GM19324 (cell line): ENCODE data around the gene EEIG1.

Source experiments
- ATAC-seq: cut with Tn5 transposase; IDR thresholded peaks from one replicate; pipeline ENCODE4 v1.9.1; 2021; ENCODE audit warnings: mild to moderate bottlenecking, moderate library complexity; ENCODE audit not compliant: unreplicated experiment, low FRiP score

Gene EEIG1

DNA sequence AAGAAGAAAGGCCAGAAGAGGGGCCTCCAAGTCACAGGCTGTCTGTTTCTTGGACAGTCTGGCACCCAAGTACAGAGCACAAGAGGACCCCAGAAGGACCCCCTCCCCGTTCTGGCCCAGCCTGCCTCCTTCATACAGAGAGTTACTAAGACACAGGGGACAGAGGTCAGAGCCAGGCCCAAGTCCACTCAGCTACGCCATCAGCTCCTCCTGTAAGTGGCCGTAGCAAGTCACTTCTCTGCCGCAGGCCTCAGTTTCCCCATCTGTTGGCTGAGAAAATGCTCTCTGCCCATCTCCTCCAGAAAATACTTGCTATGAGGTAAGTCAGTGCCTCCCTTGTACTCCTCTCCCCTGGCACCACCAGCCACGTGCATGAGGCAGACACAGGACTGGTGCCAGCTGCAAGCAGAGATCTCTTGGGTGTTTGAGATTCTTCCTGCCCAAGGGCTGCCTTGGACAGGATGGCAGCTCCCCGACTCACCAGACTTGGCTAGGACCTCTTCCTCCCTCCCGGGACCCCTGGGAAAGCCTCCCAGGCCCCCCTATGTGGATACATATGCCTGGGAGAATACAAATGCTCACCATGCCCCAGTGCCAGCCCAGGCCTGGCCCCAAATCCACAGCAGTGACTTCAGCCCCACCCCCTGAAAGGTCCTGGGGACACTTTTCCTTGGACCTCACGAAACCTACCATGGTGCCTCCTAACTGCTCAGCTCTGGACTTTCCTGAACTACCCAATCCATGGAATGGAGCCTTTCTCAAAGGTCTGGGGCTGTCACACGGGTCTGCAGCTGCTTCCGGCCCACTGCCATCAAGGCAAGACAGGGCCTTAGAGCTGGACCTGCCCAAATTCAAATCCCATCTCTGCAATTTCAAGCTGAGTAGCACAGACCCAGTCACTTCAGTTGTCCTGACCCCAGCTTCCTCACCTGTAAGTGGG is 5.1 kb downstream of the EEIG1 start:
- ATAC-seq = no peak

DNA sequence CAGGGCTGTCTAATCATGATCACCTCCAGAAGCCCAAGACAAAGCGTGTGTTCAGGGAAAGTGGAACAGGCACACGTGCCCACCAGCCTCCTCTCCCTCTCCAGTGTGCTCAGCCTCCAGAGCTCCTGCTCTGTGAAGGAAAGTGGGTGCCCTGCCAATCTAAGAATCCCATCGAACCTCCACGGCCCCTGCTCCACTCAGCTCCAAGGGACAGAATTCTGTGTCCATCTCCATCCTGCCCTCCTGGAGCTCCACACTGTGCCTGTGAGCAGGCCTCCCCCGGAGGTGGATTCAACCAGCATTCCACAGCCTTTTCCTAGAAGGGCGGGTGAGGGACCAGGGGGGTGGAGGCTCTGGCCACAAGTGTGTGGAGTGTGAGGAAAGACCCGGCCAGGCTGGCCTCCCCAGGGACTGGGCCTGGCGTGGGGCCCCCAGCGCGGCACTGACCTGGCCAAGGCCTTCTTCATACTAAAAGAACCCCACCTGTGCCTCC is 6.0 kb downstream of the EEIG1 start:
- no peak for ATAC-seq

- no peak for ATAC-seq
These were observed 6.6 kb downstream of the EEIG1 start for GRCh38 chr9:127974001-127974768.

DNA sequence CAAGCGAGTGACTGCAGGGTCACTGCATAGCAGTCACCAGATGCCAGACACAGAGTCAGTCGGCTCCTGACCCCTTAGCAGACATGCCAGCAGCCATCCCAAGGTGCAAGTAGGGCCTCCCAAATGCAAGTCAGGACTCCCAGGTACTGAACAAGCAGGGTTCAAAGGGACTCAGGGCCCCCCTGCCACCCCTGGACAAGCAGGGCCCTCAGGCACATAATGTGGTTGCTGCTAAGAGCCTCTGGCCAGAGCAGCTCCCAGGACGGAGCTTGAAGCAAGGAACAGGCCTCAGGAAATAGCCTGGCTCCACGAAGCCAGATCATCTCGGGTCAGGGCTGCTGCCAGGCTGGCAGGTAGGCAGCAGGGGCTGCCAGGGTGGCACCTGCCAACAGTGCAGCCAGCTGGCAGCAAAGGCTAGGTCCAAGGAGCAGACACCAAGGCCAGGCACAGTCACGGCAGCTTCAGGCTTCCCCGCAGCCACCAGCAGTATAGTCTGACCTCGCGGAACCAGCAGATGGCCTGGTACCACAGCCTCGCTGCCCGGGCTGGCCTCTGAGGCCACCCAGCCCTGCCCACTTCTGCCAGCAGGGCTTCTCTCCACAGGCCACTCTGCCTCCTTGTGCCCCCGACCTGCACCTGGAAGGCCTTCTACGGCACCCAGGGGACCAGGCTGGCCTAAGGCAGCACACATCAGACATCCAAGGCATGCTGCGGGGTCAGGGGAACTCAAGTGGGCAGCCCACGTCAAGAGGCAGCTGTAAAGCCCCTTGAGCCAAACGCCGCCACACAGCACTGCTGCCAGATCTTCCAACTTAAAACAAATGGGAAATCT is 7.4 kb downstream of the EEIG1 start:
- no peak for ATAC-seq

GRCh38 chr9:127972236-127972871 is 8.4 kb downstream of the EEIG1 start:
- no peak for ATAC-seq

- ATAC-seq = no peak
These were observed 9.2 kb downstream of the EEIG1 start for GRCh38 chr9:127971357-127972235.

GRCh38 chr9:127970401-127971313 is 10.1 kb downstream of the EEIG1 start:
- ATAC-seq = no peak

DNA sequence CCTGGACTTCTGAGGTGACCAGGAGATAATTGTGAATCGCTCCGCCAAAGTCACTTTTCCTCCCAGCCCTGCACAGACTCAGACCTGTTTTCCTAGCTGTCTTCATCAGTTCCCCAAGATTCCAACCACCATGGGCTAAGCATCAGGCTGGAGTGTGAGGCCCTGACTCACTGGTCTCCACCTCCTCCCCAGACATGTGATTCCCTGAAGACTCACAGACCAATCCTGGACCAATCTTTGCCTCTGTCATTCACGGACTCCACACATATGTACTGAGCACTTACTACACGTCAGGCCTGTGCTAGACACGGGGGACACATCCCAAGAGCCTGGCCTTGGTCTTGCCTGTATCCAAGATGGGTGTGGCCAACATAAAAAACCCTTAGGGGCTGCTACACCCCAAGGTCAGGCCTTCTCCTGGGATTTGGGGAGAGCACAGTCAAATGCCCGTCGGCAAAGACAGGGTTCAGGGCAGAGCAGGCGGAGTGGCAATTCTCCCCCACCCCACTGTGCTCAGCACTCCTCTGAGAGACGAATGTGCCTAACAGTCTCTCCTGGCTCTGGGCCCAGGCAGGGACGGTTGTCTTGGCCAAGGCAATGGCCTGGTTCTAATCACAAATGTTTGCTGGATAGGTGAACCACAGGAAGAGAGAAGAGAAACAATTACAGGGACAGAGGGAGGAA is 11.9 kb downstream of the EEIG1 start:
- ATAC-seq = no peak

DNA sequence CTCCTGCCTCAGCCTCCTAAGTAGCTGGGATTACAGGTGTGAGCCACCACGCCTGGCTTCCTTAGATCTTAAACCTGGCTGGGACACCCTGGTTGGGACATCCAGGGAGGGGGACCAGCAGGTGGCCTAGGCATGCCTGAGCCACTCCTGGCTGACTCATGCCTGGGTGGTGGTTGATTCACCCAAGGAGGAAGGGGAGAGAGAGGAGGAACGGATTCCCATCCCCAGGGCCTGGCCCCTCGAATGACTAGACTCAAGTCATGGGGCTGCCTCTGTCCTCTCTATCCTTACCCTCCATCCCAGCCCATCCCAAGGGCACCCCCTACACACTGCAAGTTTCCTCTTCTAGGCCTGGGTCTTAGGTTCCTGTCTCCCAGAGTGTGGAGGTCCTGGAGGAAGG is 12.7 kb downstream of the EEIG1 start:
- no peak for ATAC-seq

- ATAC-seq = no peak
These were observed 13.5 kb downstream of the EEIG1 start for GRCh38 chr9:127967151-127967809.

DNA sequence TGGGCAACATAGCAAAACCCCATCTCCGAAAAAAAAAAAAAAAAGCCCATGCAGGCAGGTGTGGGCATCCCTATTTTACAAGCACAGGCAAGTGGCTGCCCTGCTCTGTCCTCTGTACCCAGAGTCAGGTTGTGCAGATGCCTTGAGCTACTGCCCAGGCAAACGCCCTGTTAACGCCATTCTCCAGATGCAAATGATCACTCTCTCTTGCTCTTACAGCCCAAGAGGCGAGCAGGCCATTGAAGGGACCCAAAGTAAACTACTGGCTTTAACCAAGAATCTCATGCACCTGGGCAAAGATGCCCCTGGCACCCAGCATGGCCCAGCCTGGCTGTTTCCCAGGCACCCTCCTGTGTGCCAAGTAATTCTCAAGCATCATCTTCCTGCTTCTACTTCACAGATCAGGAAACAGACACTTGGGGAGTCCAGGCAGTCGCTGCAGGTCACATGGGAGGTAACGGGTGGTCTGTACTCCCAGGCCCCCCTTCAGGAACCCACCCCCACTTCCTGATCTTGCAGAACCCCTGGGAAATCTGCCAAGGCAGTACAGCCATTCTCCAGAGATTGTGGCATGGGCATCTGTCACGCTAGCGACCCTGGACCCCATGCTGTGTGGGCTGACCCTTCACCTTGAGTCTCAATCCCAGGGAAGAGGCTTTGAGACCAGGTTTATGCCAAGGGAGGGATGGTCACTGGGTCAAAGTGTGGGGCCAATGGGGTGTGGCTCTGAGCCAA is 14.2 kb downstream of the EEIG1 start:
- no peak for ATAC-seq

DNA sequence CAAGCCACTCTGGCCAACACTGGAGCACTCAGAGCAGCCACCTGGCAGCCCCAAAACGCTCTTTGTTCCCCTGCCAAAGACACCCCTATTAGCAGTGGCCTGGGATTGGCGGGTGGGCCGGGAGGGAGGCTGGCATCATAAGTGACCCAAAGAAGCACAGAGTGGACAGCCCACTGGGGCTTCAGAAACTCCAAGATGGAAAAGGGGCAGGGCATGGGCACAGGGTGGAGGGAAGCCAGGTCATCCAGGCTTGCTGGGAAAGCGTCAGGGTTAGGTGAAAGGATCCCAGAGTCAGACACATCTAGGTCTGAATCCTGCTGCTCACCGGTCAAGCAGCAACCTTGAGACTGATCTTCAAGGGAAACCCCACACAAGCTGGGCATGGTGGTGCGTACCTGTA is 14.8 kb downstream of the EEIG1 start:
- no peak for ATAC-seq

DNA sequence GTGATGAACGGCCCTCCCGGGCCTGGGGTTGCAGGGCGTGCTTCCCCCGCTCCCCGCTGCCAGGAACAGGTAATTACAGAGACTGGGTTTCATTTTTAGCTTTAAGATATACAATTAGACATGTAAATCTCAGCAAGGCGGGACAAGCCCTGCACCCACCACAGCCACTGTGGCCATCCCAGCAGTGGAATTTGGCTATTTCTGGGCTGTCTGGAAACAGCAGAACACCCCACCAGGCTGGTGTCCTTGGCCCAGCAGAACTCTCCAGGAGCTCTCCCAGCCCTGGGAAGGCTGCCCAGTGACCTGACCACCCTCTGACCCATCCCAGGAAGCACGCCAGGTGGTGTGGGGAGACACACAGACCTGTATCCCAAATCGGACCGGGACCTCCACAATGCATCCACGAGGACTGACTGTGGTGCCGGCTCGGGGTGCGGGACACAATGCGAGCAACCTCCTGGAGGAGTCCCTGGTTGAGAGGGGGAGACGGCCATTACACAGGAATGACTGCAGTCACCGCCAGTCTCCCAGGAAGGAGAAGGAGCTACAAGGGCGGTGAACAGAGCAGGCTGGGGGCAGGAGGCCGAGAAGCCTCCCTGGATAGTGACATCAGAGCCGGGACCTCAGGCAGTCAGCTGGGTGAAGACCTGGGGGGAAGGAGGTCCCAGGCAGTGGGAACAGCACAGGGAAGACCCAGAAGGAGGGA is 17.3 kb downstream of the EEIG1 start:
- no peak for ATAC-seq

- ATAC-seq = no peak
These were observed 17.8 kb downstream of the EEIG1 start for GRCh38 chr9:127963041-127963358.

DNA sequence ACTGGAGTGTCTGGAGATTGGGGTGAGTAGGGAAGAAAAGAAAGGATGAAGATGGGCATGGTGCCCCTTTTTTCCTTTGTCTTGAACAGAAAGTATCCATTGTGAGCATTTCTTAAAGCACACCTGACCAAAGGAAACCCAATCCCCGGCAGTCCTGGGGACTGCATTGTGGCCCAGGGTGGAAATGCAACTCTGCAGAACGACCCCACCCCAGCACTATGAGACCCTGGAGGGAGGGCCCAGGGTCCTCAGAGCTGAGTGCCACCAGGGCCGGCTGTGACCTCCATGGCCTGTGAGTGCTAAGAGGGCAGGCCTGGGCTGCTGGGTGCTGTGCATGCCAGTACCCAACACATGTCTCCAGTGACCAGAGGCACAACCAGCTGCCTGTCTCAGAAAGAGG is 18.5 kb downstream of the EEIG1 start:
- ATAC-seq = no peak

DNA sequence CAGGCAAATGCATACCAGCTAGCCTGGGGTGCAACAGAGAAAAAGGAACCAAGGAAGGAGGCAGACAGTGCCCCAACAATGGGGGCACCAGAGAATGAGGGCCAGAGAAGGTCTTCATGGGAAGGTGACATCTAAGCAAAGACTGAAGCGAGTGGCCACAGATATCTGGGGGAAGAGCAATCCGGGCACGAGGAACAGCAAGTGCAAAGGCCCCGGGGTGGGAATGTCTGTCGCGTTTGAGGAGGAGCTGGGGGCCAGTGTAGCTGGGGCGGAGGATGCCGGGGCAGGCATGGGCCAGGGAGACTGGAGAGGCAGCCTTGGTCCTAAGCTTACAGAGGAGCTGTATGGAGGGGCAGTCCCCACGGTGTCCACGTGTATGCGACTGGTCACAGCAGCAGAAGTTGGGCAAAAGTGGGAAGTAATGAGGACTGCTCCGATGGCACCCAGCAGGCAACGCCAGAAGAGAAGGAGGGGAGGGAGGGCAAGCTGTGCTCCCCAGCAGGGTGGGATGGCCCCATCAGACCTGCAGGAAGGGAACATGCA is 19.1 kb downstream of the EEIG1 start:
- ATAC-seq = no peak
